NCI-H748 (cell line): ENCODE measurements around the gene FKBP1A.
"Not testable (repeated sequence)": the region's sequence is repeated elsewhere in the genome, so short reads cannot be mapped to it uniquely, and the experiment has no call there.

ENCODE experiments used
- DNase-seq: peaks from one replicate; lab custom pipeline; 2025; ENCODE audit not compliant: unreplicated experiment; lab: John Stamatoyannopoulos, UW

FKBP1A gene

GRCh38 chr20:1417273-1417672, 24.4 kb upstream of the FKBP1A start:
- DNase-seq = no peak

DNA sequence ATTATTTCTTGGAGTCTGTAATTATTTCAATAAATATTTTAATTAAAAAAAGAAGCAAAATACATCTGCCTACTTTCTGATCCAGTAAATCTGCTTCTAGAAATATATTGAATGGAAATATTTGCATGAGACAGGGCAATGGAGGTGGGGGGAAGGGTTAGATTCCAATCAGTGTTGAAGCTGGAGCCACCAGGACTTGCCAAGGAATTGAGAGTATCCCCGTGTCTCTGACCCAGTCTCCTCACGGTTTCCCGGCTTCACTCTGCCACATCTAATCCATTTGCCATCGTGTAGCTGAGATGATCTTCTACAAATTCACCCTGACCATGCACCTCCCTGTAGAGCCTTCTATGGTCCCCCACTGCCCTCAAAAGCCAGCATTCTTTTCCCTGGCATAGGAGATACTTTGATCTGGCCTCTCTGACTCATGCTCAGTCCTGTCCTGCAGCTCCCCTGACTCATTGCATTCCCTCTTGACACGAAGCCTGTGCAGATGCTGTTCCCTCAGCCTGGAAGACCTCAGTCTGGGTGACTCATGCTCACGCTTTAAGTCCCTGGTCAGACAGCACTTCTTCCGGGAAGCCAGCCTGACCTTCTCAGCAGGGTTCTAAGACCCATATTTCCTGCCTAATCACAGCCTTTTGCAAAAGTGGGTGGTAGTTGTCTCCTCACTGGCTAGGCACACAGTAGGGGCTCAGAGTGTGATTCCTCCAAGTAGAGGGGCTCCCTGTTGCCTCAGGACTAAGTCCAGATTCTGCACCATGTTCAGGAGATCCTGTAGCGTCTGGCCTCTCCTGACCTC, 23.0 kb upstream of the FKBP1A start:
- DNase-seq = no peak

- no peak for DNase-seq
These were observed 22.1 kb upstream of the FKBP1A start for GRCh38 chr20:1414982-1415381.

DNA sequence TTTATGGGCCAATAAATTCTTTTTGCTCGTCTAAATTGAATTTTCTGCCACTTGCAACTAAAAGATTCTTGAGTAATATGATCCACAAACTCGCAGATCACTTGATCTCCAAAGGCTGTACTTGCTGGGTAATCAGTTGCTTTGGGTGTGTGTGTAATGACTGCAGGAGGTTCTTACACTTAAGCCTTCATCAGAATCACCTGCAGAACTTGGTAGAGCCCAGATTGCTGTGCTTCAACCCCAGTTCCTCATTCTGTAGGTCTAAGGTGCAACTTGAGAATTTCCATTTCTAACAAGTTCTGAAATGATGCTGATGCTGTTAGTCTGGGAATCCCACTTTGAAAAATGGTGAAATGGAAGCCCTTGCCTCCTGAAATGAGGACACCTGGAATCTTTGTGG, 12.9 kb upstream of the FKBP1A start:
- no peak for DNase-seq

DNA sequence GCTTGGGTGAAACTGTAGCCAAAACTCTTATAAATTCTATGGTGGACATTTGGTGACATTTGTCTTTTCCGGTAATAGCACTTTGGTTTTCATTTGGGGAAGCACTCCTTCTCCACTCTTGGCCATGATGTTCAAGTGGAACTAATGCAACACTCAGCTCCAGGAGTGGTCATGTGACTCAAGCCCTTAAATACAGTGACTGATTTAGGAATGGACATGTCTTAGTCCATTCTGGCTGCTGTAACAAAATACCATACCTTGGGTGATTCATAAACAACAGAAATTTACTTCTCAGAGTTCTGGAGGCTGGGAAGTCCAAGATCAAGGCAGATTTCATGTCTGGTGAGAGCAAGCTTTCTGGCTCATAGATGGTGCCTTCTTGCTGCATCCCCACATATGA, 10.8 kb upstream of the FKBP1A start:
- no peak for DNase-seq

DNA sequence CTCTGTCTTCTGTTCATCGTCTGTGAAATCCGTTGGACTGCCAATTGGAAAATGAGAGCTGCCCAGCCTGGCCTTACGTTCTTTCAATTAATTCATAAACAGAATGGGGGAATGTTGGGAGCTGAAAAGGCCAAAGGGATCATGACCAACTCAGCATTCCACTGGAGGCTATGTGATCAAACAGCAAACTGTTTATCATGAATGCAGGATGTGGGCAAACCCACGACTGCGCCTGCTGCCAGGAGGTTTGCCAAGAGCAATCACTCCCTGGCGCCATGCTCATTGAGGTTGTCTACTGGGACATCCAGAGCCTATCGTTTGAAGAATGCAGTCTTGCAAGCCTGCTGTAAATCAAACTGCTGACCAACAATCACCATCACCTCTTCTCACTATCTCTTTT, 9.3 kb upstream of the FKBP1A start:
- DNase-seq = no peak

GRCh38 chr20:1401451-1401907, 8.6 kb upstream of the FKBP1A start:
- DNase-seq = no peak

DNA sequence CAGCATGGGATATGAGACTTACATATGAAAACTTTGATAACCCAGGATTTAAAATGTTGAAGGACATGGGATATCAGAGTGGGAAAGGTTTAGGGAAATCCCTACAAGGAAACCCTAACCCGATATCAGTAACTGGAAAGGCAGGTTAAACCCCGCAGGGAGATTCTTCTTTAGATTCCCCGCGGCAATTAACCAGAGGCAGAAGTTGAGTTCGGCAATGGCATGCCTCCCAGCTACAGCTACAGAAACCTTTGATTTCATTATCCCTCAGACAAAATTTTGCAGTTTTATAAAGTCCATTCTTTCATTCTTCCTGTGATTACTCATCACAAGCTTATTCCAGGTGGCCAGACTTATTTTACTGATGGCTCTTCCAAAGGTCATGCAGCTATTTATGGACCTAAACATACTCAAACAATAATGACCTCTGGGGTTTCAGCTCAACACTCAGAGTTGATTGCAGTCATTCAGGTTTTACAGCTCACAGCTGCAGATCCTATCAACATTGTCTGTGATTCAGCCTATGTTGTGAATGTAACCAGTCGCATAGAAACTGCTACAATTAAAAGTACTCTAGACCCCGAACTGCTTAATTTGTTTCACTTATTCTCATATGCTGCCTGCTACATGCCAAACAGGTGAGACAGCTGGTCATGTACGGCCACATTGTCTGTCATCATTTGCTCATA, 7.0 kb upstream of the FKBP1A start:
- peak; percentile 99 for DNase-seq

DNA sequence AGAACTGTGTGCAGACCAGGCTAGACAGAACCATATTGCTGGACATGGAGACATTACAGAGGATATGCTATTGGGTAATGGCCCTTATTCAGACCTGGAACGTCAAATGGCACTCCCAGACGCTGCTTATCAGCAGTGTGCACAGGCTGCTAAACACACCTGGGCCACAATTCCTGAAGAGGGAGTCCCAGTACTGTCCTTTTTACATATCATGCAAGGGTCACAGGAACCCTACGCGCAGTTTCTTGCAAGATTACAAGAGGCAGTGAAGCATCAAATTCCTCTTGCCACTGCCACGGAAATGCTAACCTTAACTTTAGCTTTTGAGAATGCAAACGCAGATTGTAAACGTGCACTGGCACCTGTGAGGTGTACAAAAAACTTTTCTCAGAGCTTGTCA, 5.3 kb upstream of the FKBP1A start:
- DNase-seq = not testable (repeated sequence)

DNA sequence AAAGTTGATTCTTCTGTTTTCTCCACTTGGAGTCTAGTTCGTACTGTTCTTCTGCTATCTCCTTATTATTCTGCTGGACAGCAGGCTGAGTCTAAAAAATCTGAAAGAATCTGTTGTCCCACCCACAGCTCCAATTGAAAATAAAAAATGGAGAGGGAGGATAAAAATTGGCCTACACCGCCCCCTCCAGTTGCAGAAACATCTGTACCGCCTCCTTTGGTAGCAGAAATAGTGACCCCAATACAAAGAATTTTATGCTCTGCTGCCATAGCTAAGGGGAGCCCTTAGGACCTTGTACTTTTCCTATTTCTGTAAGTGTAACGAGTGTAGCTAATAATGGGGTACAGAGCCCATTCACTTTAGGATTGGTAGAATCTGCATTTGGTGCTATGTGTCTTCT, 4.9 kb upstream of the FKBP1A start:
- DNase-seq = no peak

DNA sequence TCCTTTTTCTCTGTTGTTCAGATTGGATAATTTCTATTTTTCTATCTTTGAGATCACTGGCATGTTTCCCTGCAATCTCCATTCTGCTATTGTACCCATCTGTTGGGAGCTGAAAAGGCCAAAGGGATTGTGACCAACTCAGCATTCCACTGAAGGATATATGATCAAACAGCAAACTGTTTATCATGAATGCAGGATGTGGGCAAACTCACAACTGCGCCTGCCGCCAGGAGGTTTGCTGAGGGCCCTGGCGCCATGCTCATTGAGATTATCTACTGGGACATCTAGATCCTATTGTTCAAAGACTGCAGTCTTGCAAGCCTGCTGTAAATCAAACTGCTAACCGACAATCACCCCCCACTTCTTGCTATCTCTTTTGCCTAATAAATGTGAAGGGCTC, 3.8 kb upstream of the FKBP1A start:
- no peak for DNase-seq

DNA sequence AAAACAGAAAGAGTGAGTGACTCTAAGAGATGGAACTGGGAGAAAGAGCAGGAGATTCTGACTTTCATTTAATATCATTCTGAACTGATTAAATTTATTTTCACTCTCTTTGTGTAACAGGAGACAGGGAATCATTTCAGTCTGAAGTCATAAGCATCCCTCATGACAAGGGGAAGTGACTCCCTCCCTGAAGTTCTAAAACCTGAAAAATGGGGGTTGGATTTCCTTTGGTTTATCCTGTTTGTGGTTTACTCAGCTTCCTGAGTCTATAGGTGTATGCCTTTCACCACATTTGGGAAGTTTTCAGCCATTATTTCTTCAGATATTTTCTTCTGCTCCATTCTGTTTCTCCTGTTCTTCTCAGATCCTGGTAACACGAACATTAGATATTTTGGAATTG, 3.4 kb upstream of the FKBP1A start:
- DNase-seq = no peak

- DNase-seq = no peak
These were observed 1.8 kb upstream of the FKBP1A start for GRCh38 chr20:1394686-1395085.

- DNase-seq = no peak
These were observed 641 bp upstream of the FKBP1A start for GRCh38 chr20:1393507-1393882.

GRCh38 chr20:1392443-1392692, 486 bp downstream of the FKBP1A start:
- DNase-seq = peak; percentile 70

- DNase-seq = no peak
These were observed 1.0 kb downstream of the FKBP1A start for GRCh38 chr20:1391640-1392442.

DNA sequence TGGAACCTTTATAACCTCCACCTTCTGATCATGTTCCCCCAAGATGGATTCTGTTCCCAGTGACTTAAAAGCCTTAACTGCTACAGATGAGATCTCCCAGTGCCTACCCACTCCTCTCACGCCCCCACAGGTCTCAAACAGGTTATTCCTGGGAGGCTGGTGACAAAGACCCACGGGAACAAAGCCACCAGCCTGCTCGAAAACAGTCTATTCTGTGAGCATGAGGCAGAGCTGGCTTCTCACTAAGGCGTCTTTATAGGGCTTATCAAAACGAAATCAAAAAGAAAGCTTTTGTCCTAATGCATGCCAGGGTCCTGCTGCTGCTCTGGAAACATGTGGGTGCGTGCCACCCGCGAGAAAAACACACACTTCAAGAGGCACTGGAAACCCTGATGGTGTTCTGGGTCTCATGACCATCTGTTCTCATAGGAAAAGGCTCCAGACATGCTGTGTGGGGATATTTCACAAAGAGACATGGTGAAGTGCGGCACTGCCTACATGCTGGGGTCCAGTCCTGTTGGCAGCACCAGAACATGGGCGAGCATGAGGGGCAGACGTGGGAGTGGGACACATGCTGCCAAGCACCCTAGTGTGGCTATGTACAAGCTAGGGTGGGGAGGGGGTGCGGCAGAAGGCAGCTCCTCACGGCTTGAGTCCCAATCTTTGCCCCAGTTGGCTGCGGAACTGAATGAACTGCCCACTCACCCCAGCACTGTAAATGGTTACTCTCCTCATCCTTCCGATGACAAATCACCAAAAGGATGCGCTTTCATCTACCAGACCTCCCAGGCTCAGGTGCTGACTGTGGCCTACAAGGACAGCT, 2.1 kb downstream of the FKBP1A start:
- no peak for DNase-seq

- no peak for DNase-seq
These were observed 2.9 kb downstream of the FKBP1A start for GRCh38 chr20:1389703-1390580.

- no peak for DNase-seq
These were observed 3.9 kb downstream of the FKBP1A start for GRCh38 chr20:1388741-1389483.

DNA sequence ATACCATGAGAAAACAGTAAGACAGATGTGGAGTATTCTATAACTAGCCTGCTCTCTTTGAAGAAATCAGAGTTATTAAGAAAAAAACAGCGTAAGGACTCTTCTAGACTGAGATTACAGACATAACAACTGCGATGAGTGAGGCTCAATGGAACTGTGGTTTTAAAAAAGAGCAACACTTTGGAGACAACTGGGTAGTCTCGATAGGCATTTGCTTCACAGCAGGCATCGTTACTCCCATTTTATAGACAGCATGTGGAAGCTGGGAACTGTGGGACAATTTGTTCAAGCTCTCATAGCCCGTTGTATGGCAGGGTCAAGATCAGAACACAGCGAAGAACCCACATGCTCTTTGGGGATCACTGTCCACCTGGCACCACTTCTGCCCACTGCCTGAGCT, 4.6 kb downstream of the FKBP1A start:
- no peak for DNase-seq
